ENCODE results near the gene HYOU1. TPM values are rescaled to one million over a fixed set of nuclear protein-coding genes. Genes with fewer than 3 reads are reported as not detected.

The HYOU1 gene
- total RNA-seq, 4 donors from 2014 or later = 32.0 to 49.2 (median 39.9) TPM

DNA sequence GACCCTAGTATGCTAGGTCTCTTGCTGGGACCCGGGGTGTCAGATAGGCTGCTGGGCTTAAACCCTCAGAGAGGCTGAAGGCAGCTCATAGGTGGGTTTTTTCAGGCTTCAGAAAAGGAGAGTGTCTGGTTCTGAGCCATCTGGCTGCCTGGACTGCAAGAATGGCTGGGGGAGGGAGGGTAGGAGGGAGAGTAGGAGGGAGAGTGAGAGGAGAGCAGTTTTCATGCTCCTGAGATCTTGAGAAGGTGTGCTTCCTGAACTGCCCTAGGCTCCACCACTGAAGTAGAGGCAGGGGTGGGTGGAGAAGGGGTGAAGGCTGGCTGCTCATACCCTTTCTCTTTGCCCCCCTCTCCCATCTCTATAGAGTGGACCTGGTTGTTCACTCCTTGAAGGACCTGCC lies 32.3 kb upstream of the HYOU1 start:
- TF ChIP-seq, protein P1, sequence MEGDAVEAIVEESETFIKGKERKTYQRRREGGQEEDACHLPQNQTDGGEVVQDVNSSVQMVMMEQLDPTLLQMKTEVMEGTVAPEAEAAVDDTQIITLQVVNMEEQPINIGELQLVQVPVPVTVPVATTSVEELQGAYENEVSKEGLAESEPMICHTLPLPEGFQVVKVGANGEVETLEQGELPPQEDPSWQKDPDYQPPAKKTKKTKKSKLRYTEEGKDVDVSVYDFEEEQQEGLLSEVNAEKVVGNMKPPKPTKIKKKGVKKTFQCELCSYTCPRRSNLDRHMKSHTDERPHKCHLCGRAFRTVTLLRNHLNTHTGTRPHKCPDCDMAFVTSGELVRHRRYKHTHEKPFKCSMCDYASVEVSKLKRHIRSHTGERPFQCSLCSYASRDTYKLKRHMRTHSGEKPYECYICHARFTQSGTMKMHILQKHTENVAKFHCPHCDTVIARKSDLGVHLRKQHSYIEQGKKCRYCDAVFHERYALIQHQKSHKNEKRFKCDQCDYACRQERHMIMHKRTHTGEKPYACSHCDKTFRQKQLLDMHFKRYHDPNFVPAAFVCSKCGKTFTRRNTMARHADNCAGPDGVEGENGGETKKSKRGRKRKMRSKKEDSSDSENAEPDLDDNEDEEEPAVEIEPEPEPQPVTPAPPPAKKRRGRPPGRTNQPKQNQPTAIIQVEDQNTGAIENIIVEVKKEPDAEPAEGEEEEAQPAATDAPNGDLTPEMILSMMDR (IDR thresholded peaks at IDR 0.05; ENCODE audit: low read depth) = no peak

DNA sequence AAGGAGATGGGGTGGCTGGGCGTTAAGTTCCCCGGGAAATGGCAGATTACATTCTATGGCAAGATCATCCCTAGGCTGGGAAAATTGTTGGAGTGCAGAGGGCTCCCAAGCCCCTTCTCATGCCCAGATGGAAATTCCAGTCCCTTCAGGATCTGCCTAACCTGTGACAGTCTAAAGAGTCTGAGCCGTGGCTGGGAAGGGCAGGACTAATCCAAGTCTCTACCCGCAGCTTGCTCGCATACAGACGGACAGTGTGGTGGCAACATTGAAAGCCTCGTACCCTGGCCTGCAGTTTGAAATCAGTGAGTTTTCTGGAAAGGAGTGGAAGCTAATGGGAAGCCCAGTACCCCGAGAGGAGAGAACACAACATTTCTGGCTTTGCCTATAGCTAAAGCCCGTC lies 31.4 kb upstream of the HYOU1 start:
- TF ChIP-seq, protein P1 (IDR thresholded peaks at IDR 0.05; ENCODE audit: low read depth) = no peak

DNA sequence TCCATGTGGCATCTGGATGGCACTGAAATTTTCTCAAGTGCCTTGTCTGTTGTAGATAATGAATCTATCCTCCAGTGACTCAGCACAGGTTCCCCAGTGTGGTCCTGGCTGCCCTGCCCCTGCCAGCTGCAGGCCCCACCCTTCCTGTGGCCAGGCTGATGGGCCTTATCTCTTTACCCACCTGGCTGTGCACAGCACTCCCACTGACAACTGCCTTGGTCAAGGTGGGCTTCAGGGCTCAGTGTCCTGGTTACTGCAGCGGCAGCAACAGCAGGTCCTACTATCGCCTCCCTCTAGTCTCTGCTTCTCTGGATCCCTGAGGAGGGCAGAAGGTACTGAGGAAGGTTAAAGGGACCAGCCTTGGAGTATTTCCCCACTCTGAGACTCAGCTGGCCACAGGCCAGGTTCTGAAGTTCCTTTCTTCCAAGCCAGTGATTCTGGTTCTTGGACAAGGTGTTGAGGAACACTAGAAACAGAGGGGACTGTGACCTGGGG lies 30.8 kb upstream of the HYOU1 start:
- TF ChIP-seq, protein P1 (IDR thresholded peaks at IDR 0.05; ENCODE audit: low read depth) = no peak

DNA sequence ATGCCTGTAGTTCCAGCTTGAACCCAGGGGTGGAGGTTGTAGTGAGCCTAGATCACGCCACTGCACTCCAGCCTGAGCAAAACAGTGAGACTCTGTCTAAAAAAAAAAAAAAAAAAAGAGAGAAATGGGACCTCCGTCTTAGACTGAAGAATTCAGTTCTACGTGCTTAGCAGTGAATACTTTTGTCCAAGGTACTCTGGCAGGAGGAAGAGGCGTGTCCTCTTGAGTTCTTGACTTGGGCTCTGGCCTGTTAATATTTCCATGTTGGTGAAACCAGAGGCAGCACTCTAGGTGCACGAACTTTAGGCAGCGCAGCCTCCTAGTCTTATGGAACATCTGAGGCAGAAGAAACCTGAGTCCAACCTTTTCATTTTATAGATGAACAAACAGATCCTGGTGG lies 30.1 kb upstream of the HYOU1 start:
- TF ChIP-seq, protein P1 (IDR thresholded peaks at IDR 0.05; ENCODE audit: low read depth) = no peak

DNA sequence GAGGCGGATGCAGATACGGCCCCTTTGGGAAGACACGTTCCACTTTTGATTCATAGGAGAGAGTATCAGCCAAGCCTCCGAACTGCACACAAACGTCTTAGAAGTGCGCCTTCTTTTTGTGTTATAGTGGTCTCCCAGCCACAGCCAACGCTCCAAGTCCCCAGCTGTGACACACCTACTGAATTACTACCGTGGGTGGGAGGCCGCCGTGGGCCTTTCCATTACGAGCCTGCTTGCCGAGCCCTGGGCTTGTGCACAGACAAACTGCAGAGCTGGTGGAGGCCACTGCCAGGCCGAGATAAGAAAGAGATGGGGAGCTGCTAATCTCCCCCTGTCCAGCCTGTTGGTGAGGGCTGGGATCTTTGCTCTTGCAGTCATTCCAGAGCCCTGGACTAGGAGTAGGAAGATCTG lies 28.4 kb upstream of the HYOU1 start:
- TF ChIP-seq, protein P1 (IDR thresholded peaks at IDR 0.05; ENCODE audit: low read depth) = no peak

DNA sequence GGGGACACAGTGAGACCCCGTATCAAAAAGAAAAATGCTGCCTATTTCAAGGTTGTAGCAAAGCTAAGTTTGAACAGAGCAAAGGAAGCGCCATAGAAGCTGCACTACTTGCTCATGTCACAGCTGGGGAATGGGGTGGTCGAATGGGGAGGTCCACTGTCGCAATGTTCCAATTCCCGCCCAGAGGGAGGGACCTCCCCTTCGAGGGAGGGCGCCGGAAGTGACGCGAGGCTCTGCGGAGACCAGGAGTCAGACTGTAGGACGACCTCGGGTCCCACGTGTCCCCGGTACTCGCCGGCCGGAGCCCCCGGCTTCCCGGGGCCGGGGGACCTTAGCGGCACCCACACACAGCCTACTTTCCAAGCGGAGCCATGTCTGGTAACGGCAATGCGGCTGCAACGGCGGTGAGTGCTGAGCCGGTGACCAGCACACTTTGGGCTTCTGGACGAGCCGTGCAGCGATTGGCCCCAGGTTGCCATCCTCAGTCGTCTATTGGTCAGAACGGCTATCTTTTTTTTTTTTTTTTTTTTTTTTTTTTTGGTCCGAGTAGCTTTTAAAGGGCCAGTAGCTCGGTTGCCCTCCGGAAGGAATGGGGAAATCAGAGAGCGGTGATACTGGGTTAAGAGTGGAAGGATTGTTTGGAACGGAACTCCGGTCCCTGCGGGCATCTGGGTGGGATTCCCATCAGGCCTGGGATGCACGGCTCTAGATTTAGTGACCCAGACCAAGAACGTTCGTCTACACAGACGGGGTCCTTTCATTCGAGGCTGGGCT lies 27.8 kb upstream of the HYOU1 start, which contains the start of gene HMBS:
Gene HMBS, plus strand, starts transcription at position 219 of the 774 bp plus-strand sequence. Its CDS starts 153 bp downstream, at position 372.
- TF ChIP-seq, protein P1 (IDR thresholded peaks at IDR 0.05; ENCODE audit: low read depth) = no peak

DNA sequence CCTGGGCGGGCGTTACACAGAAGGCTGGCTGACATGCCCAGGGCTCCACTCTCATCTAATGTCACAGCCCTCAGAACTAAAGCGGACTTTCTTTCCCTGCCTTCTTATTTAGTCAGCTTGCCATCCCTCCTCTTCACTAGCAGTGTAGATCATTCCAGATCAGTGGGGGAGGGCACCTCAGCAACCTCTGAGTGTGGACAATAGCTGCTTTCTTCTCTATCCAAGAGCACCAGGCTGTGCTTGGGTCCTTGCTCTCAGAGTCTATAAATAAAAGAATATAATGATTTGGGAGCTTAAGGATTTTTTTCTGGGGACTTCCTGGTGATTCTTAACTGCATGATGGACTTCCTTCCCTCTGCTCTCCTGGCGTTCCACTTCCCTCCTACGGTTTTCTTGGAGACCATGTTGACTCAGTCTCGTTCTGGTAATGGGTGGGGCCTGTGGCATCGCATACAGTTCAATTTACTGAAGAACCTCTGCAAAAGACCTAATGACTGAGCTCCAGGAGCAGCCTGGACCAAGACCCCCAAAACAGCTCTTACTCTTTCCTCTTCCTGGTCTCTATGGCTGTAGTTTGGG lies 24.8 kb upstream of the HYOU1 start:
- TF ChIP-seq, protein P1 (IDR thresholded peaks at IDR 0.05; ENCODE audit: low read depth) = no peak
